NCI-H1105 treated with DMSO at 0.1 percent for 48 hours (cell line): ENCODE data around the gene HRK.

Source experiments
- DNase-seq: peaks from one replicate; lab custom pipeline; 2025; lab: John Stamatoyannopoulos, UW

HRK gene

DNA sequence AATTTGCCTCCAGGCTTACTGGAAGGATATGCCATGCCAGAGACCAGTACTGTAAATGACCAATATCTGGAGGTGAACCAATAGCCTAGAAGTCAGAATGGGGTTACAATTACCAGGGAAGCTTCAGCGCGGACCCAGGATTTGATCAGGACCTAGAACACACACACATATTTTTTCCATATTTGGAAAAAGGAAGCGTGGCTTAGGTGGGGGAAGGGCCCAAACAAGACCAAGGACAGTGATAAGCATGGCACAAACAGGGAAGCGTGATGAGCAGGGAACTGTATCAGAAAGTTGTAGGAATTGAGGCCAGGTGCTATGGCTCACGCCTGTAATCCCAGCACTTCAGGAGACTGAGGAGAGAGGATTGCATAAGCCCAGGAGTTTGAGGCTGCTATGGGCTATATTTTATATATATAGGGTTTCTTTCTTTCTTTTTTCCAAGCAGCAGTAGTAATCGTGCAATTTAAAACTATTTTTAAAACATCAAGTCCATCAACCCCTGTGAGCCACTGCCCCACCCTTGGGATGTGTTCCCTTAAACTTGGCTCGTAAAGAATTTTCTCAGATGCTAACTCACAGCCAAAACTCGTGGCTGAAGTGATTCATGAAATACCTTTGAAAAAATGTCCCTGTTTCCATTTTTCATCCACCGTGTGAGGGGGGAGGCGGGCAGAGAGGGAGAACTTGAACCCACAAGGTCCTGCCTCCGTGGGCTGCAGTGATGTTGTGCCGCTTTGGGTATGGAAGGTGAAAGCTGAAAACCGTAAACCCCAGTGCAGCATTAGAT is 16.7 kb downstream of the HRK start:
- DNase-seq: no peak

GRCh38 chr12:116863275-116863767 is 17.9 kb downstream of the HRK start:
- no peak for DNase-seq

GRCh38 chr12:116862167-116862566 is 19.1 kb downstream of the HRK start:
- DNase-seq: no peak

DNA sequence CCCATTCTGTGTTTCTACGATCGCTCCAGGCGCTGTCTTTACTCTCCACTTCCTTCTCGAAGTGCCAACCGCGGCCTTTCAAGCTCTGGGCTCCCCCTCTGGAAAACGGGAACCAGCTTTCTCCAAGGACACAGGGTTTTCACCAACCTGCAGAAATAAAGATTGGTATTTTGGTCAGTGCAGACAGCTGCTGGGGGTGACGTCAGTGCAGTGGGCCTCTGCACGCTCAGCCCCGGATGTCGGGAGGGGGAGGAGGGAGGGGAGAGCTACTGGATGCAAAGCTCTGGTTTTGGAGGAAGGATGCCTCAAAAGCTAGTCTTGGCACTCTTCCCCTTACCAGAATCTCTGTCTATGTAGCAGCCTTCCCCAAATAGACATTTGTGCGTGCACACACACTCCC is 19.9 kb downstream of the HRK start:
- DNase-seq: no peak

- no peak for DNase-seq
Observed at GRCh38 chr12:116860263-116860662, 21.0 kb downstream of the HRK start.

DNA sequence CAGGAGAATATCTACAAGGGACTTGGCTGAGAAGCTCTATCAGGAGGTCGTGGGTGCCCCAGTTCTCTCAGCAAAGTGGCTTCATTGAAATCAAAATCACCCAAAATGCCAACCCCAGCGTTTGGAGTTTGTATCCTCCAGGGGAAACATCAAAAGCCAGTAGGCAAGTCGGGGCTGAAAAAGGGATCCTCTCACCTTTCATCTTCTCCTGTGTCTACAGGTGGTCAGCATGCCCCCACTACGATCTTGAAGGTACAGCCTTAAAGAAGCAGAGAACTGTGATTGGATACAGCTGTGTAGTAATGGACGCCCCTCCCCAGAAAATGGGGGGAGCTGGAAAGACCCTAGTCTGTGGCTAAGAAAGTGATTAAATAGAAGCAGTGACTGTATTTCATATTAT is 22.2 kb downstream of the HRK start:
- no peak for DNase-seq

- no peak for DNase-seq
Observed at GRCh38 chr12:116856729-116857128, 24.5 kb downstream of the HRK start.

DNA sequence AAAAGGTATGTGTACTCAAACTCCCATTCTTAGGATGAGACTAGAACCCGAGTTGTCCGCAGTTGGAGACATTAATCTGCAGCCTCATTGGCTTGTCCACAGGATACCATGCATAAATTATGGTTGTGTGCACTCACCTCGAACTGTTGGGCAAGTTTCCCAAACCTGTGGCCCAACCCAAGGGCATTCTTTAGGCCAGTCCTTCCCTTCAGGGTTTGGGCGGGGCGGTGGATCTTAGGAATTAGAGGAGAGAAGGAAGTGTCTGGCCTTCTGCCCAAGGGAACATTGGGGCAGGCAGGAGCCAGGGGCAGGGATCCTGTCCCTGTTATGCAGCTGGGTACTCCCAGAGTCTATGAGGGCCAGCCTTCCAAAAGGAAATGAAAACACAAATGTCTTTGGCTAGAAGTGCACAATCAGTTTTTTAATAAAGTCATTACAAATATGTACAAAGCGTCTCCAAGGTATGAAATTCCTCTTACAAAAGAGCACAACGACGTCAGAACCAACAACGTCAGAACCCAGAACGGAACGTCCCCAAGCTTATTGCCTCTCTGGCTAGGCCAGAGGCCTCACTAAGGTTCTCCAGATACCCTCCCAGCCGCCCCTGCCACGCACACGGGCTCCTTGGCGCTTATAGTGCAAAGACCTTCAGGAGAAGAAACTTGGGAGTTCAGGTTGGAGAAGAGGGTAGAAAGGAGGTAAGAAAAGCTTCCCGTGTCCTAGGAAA is 25.3 kb downstream of the HRK start:
- DNase-seq: no peak

DNA sequence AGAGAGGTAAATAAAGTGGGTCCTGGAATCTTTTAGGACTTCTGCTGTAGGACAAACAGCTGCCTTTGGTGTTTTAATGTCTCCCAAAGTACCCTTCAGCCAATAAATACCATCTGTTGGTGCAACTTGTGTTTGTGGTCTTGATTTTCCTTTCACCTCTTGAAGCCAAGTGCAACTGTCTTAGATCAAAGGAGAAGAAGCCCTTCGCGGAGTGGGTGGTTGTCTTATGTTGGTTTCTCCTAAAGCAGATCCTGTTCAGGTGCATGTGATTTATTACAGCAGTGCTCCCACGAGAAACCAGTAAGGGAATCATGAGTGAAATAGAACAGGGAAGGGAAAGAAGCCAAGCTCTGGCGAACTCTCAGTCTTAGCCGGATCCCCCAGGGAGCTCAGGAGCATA is 27.7 kb downstream of the HRK start:
- DNase-seq: no peak

DNA sequence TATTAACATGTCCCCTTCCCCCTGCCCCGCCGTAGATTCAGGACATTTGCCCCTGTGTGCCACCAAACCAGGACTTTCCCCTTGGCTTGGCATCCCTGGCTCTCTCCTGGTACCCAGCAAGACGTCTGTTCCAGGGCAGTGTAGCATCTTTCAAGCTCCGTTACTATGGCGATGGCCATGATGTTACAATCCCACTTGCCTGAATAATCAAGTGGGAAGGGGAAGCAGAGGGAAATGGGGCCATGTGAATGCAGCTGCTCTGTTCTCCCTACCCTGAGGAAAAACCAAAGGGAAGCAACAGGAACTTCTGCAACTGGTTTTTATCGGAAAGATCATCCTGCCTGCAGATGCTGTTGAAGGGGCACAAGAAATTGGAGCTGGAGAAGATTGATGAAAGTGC is 28.9 kb downstream of the HRK start:
- DNase-seq: no peak

- DNase-seq: no peak
Observed at GRCh38 chr12:116849216-116849615, 32.0 kb downstream of the HRK start.

- DNase-seq: no peak
Observed at GRCh38 chr12:116843085-116843484, 38.2 kb downstream of the HRK start.

DNA sequence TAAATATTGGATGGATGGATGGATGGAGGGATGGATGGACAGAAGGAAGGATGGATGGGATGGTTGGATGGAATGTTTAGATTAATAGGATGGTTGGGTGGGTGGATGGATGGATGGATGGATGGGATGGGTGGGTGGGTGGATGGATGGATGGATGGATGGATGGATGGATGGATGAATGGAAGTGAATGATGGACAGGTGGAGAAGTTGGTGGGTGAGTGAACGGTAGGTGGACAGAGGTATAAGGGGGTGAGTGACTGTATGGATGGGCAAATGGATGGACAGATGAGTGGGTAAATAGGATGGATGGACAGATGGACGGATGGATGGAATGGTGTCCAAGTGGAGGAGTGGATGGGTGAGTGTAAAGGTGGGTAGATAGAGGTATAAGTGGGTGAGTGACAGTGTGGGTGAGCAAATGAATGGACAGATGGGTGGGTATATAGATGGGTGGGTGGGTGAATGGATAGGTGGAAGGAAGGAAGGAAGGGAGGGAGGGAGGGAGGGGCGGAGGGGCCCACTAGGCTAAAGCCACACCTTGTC is 41.9 kb downstream of the HRK start:
- no peak for DNase-seq

GRCh38 chr12:116838365-116838764 is 42.9 kb downstream of the HRK start:
- no peak for DNase-seq

DNA sequence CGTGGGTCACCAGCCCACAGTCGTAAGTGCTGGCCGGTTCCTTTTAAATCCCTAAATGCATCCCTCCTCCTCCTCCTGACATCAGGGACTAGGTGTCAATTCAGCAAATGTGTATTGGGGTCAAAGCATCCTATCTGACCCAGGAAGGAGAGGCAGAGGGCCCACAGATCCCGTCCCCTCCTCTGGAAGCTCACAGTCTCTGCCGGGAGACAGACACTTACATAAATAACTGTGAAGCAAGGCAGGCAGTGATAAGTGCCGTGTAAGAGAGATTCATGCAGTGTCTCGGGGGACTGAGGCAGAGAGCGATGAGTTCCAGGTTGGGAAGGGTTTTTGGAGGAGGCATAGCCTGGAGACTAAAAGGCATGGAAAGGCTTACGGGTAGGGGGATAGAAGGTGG is 44.1 kb downstream of the HRK start:
- DNase-seq: no peak

DNA sequence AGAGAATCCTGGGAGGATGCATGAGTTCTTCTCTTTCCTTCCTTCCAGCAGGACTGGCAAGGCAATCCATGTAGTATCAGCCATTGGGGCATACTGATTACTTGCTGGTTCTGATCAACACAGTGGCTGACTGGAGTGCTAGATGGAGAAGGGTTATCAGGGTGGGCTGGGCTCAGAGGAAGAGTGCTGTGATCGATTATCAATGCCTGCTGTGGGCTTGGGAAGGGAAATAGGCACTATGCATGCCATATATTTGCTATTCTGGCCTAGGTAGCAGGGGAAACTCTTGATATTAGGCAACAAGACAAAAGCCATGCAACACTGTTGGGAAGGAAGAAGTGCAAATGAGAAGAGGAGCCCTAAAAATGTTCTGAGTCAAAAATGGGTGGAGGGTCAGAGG is 45.8 kb downstream of the HRK start:
- DNase-seq: no peak

DNA sequence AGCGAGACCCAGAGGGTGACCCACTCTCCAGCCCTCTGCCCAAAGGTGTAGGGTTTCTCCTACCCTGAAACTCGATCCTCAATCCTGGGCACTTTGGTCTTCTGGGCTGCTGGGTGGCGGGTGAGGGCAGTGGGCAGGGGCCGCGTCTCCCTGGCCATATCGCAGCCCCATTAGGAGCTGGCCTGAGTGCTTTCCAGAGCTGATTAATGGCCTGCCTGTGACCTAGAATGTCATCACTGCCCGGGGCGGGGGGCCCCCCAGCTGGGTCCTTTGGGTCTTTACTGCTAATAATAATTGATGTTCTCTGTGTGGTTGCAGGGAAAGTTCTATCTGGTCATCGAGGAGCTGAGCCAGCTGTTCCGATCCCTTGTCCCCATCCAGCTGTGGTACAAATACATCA is 47.8 kb downstream of the HRK start:
- DNase-seq: no peak

DNA sequence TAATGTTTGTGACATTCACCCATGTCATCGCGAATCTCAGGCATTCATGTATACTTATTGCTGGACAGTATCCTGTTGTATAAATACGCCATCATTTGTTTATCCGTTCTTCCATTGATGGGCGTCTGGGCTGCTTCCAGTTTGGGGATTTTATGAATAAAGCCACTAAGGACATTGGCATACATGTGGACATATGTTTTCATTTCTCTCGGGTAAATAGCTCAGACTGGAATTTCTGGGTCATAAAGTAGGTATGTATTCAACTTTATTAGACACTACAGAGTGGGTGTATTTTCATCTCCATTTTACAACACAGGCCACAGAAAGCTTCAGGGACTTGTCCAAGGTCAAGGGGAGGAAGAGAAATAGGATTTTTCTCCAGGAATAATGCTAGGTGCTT is 48.9 kb downstream of the HRK start:
- no peak for DNase-seq

- DNase-seq: no peak
Observed at GRCh38 chr12:116827432-116827831, 53.8 kb downstream of the HRK start.

- no peak for DNase-seq
Observed at GRCh38 chr12:116821291-116821690, 60.0 kb downstream of the HRK start.

- DNase-seq: no peak
Observed at GRCh38 chr12:116820064-116820656, 61.1 kb downstream of the HRK start.

- peak; percentile 92 for DNase-seq
Observed at GRCh38 chr12:116818948-116819832, 62.1 kb downstream of the HRK start.
